ENCODE data around the gene SMYD4. TPM values are rescaled to one million over a fixed set of nuclear protein-coding genes. Genes with fewer than 3 reads are reported as not detected.
"Not testable (repeated sequence)": the region's sequence is repeated elsewhere in the genome, so short reads cannot be mapped to it uniquely, and the experiment has no call there.

Gene SMYD4
- total RNA-seq, 2 donors from 2014 or later: 13.6 to 14.7 TPM

GRCh38 chr17:1813088-1813487 is 16.6 kb downstream of the SMYD4 start:
- no peaks in the 10 kb centered on the region for H3K4me1 ChIP-seq (replicated peaks)
- TF ChIP-seq CTCF (IDR thresholded peaks at IDR 0.05) (no peak), POLR2A (IDR thresholded peaks at IDR 0.05) (no peak), POLR2AphosphoS5 (IDR thresholded peaks at IDR 0.05) (no peak)
- DNase-seq (ENCODE audit: low spot score): no peak
- no peaks in the 10 kb centered on the region for H3K27me3 ChIP-seq (replicated peaks; ENCODE audit: insufficient read depth)
- 65% methylated on average over 5 of the region's 5 CpGs for WGBS
- intact Hi-C loops (cut with DNase I): no loop called here
- no peak overlapping the region for H3K4me3 ChIP-seq
- H3K27ac ChIP-seq: no peak overlapping the region
- no peaks in the 10 kb centered on the region for H3K36me3 ChIP-seq
- no peaks in the 10 kb centered on the region for H3K9me3 ChIP-seq

GRCh38 chr17:1810450-1811103 is 19.1 kb downstream of the SMYD4 start:
- TF ChIP-seq POLR2A (IDR thresholded peaks at IDR 0.05) (no peak), CTCF (IDR thresholded peaks at IDR 0.05) (no peak), POLR2AphosphoS5 (IDR thresholded peaks at IDR 0.05) (no peak)
- no peak overlapping the region for H3K4me3 ChIP-seq
- H3K9me3 ChIP-seq: no peaks in the 10 kb centered on the region
- intact Hi-C loops (cut with DNase I): no loop called here
- 72% methylated on average over 20 of the region's 20 CpGs for WGBS
- no peaks in the 10 kb centered on the region for H3K27me3 ChIP-seq (replicated peaks; ENCODE audit: insufficient read depth)
- H3K27ac ChIP-seq: no peak overlapping the region
- no peaks in the 10 kb centered on the region for H3K4me1 ChIP-seq (replicated peaks)
- DNase-seq (ENCODE audit: low spot score): no peak
- H3K36me3 ChIP-seq: no peaks in the 10 kb centered on the region

GRCh38 chr17:1809815-1810214 is 19.9 kb downstream of the SMYD4 start:
- intact Hi-C loops (cut with DNase I); H3K4me1 ChIP-seq (replicated peaks); H3K27me3 ChIP-seq (replicated peaks; ENCODE audit: insufficient read depth); H3K9me3 ChIP-seq; H3K4me3 ChIP-seq; H3K27ac ChIP-seq; H3K36me3 ChIP-seq; DNase-seq (ENCODE audit: low spot score): not testable (repeated sequence)
- WGBS: 94% methylated on average over 8 of the region's 8 CpGs

GRCh38 chr17:1808644-1809043 is 21.1 kb downstream of the SMYD4 start:
- no peaks in the 10 kb centered on the region for H3K36me3 ChIP-seq
- no peak overlapping the region for H3K4me3 ChIP-seq
- H3K27me3 ChIP-seq (replicated peaks; ENCODE audit: insufficient read depth): no peaks in the 10 kb centered on the region
- no peak for TF ChIP-seq POLR2AphosphoS5 (IDR thresholded peaks at IDR 0.05)
- TF ChIP-seq CTCF (IDR thresholded peaks at IDR 0.05): no peak
- no peak for TF ChIP-seq POLR2A (IDR thresholded peaks at IDR 0.05)
- intact Hi-C loops (cut with DNase I): no loop called here
- H3K4me1 ChIP-seq (replicated peaks): no peaks in the 10 kb centered on the region
- no peak for DNase-seq (ENCODE audit: low spot score)
- H3K9me3 ChIP-seq: no peaks in the 10 kb centered on the region
- 60% methylated on average over 2 of the region's 2 CpGs for WGBS
- H3K27ac ChIP-seq: no peak overlapping the region

DNA sequence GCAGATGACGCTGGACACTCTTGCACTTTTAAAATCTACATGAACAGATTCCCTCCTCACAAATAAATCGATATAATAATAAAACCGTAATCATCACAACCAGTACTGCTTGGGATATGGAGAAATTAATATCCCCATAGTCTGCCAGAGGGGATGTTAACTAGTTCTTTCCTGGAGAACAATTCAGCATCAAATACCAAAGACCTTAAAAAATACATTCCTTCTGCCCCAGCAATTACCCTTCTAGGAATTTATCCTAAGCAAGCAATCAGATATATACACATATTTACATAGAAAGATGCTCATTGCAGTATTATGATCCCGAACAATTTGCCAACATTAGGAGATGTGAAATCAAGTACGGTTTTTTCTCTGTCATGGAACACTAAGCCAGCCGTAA is 21.8 kb downstream of the SMYD4 start:
- Histone ChIP-seq H3K4me3 (no peak overlapping the region), H3K9me3 (no peaks in the 10 kb centered on the region), H3K36me3 (no peaks in the 10 kb centered on the region), H3K27me3 (replicated peaks; ENCODE audit: insufficient read depth) (no peaks in the 10 kb centered on the region), H3K27ac (no peak overlapping the region), H3K4me1 (replicated peaks) (no peaks in the 10 kb centered on the region)
- WGBS: 84% methylated on average over 6 of the region's 6 CpGs
- DNase-seq (ENCODE audit: low spot score): no peak
- no peak for TF ChIP-seq CTCF (IDR thresholded peaks at IDR 0.05)
- no peak for TF ChIP-seq POLR2A (IDR thresholded peaks at IDR 0.05)
- no peak for TF ChIP-seq POLR2AphosphoS5 (IDR thresholded peaks at IDR 0.05)
- intact Hi-C loops (cut with DNase I): no loop called here

Data from prostate gland (tissue), 2 donors.